BE2C (cell line): Measurements from ENCODE around the gene DIS3L2.
A peak's percentile ranks its signal among the peaks of the same experiment; 100 is the strongest.
"Not testable (repeated sequence)": the region's sequence is repeated elsewhere in the genome, so short reads cannot be mapped to it uniquely, and the experiment has no call there.

Source experiments
- DNase-seq: peaks from one replicate; pipeline ENCODE4 v3.0.0-alpha.2; 2020
- H3K27me3 ChIP-seq: fragments of 250-450 bp; sonication (Bioruptor Pico); 2 replicates; pipeline ENCODE4 v1.5.1; 2020; ENCODE audit warnings: mild to moderate bottlenecking
- H3K36me3 ChIP-seq: fragments of 250-450 bp; sonication (Bioruptor Pico); 2 replicates; pipeline ENCODE4 v1.5.1; 2020; ENCODE audit warnings: mild to moderate bottlenecking
- H3K4me1 ChIP-seq: fragments of 250-450 bp; sonication (Bioruptor Pico); 2 replicates; pipeline ENCODE4 v1.5.1; 2020
- H3K4me3 ChIP-seq: 2 replicates; pipeline ENCODE4 v1.5.1; 2011; ENCODE audit warnings: low read depth, low read length
- H3K9me3 ChIP-seq: fragments of 250-450 bp; sonication (Bioruptor Pico); 2 replicates; pipeline ENCODE4 v1.5.1; 2020
- TF ChIP-seq, protein P1 (sequence below): IDR thresholded peaks from 2 replicates; pipeline ENCODE4 v1.5.1; 2012; ENCODE audit warnings: mild to moderate bottlenecking, low read depth, low read length

The DIS3L2 gene

DNA sequence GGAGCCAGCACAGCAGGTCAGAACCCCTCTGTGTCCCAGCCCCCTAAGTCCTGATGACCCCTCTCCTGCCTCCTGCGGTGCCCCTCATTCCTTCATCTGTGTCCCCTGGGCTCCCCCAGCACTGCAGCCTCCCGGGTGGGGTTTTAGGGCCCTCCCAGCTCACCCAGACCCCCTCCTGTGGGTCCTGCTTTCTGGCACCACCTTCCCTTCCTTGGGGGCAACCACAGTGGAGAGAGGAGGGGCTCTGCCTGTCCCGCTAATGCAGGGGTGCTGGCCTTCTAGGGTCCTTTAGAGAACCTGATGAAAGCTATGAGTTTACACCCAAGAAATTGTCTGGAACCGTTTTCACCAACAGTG, 374.3 kb downstream of the DIS3L2 start:
- H3K4me1 ChIP-seq: no peaks in the 10 kb centered on the region
- no peaks in the 10 kb centered on the region; the same call in 1 of the 2 replicates for H3K36me3 ChIP-seq
- H3K4me3 ChIP-seq: no peak overlapping the region
- TF ChIP-seq, protein P1, sequence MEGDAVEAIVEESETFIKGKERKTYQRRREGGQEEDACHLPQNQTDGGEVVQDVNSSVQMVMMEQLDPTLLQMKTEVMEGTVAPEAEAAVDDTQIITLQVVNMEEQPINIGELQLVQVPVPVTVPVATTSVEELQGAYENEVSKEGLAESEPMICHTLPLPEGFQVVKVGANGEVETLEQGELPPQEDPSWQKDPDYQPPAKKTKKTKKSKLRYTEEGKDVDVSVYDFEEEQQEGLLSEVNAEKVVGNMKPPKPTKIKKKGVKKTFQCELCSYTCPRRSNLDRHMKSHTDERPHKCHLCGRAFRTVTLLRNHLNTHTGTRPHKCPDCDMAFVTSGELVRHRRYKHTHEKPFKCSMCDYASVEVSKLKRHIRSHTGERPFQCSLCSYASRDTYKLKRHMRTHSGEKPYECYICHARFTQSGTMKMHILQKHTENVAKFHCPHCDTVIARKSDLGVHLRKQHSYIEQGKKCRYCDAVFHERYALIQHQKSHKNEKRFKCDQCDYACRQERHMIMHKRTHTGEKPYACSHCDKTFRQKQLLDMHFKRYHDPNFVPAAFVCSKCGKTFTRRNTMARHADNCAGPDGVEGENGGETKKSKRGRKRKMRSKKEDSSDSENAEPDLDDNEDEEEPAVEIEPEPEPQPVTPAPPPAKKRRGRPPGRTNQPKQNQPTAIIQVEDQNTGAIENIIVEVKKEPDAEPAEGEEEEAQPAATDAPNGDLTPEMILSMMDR: no peak
- no peaks in the 10 kb centered on the region for H3K27me3 ChIP-seq
- no peak for DNase-seq
- H3K9me3 ChIP-seq: no peaks in the 10 kb centered on the region

GRCh38 chr2:232336241-232336736, 374.8 kb downstream of the DIS3L2 start:
- Histone ChIP-seq H3K27me3 (no peaks in the 10 kb centered on the region), H3K36me3 (no peaks in the 10 kb centered on the region; the same call in 1 of the 2 replicates), H3K4me3 (no peak overlapping the region), H3K9me3 (no peaks in the 10 kb centered on the region), H3K4me1 (no peaks in the 10 kb centered on the region)
- DNase-seq: no peak
- TF ChIP-seq, protein P1: no peak

GRCh38 chr2:232336981-232337720, 375.6 kb downstream of the DIS3L2 start:
- H3K4me3 ChIP-seq: no peak overlapping the region
- TF ChIP-seq, protein P1: no peak
- H3K9me3 ChIP-seq: no peaks in the 10 kb centered on the region

GRCh38 chr2:232338094-232338758, 376.7 kb downstream of the DIS3L2 start:
- DNase-seq, H3K36me3 ChIP-seq, H3K27me3 ChIP-seq, H3K9me3 ChIP-seq, H3K4me3 ChIP-seq, H3K4me1 ChIP-seq: not testable (repeated sequence)

More at GRCh38 chr2:232336981-232337720, 375.6 kb downstream of the DIS3L2 start:
- H3K4me1 ChIP-seq: no peaks in the 10 kb centered on the region
- DNase-seq: no peak
- no peaks in the 10 kb centered on the region for H3K27me3 ChIP-seq
- no peaks in the 10 kb centered on the region; the same call in 1 of the 2 replicates for H3K36me3 ChIP-seq

DNA sequence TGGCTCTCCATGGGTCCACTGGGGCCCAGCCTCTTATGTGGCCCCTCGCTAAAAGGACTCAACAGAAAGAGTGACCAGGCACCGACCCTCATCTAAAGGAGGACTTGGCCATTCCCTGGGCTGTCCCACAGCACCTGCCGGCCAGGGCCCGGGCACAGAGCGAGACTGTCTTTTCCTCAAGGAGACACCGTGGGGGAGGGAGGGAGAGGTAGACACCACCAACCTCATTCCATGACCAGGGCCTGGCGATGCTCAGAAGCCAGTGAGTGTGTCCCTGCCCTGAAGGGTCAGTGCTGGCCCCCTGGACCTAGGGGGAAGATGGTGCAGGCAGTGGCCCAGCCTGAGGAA, 377.2 kb downstream of the DIS3L2 start:
- Histone ChIP-seq H3K9me3 (no peaks in the 10 kb centered on the region), H3K27me3 (no peaks in the 10 kb centered on the region), H3K36me3 (no peaks in the 10 kb centered on the region; the same call in 1 of the 2 replicates), H3K4me1 (no peaks in the 10 kb centered on the region), H3K4me3 (no peak overlapping the region)
- no peak for DNase-seq
- TF ChIP-seq, protein P1: no peak

- no peaks in the 10 kb centered on the region for H3K9me3 ChIP-seq
- no peak overlapping the region for H3K4me3 ChIP-seq
- TF ChIP-seq, protein P1: peak; percentile 20
- no peaks in the 10 kb centered on the region; the same call in 1 of the 2 replicates for H3K36me3 ChIP-seq
- DNase-seq: no peak
- no peaks in the 10 kb centered on the region for H3K27me3 ChIP-seq
- no peaks in the 10 kb centered on the region for H3K4me1 ChIP-seq
Observed at GRCh38 chr2:232339121-232340081, 377.9 kb downstream of the DIS3L2 start.
